Heart left ventricle (tissue), 13 donors: ENCODE data around the gene EIF5B.
"Not testable (repeated sequence)": the region's sequence is repeated elsewhere in the genome, so short reads cannot be mapped to it uniquely, and the experiment has no call there.

Experiments used
- CTCF ChIP-seq, 12 donors: fragments of 200-600 bp; sonication (generic) in 4 of 12; IDR thresholded peaks; one replicate each; pipeline versions ENCODE4 v1.5.0 to v1.8.0; 2018 to 2022; ENCODE audit warnings: antibody characterized with exemption in 12 of 12, mild to moderate bottlenecking in 5 of 12
- POLR2A ChIP-seq, 2 donors: fragments of 450-650 bp; IDR thresholded peaks; one replicate each; pipeline ENCODE4 v1.6.1; 2017; ENCODE audit warnings: antibody characterized with exemption in 2 of 2, mild to moderate bottlenecking in 2 of 2, moderate library complexity in 2 of 2
- donor health status: ischemic (EF 13 %, LVEDD 7.1; RV severe dilation, severe dysfunction).
- donor health status: DM: no; HTN: yes; CAD: no.
- donor health status: DM: no; HTN: no; CAD: no.
- donor health status: ischemic (EF 25% LVEDD 6.9; RV normal size, moderate dysfunction).
- donor health status: ischemic (EF 25% LVEDD 5.7; RV mildly dilated, moderate dysfunction).
- donor health status: ischemic (EF 35%, LVEDD 5.7; RV mildly dilated, moderate dysfunction).
- donor health status: nonischemic (EF 11% LVEDD 7.7; RV severe dilation, severe dysfunction).
- donor health status: DM: yes; HTN: yes; CAD: no.
- donor health status: PGD.
- donor health status: ischemic (EF 29% LVEDD 5.4; RV normal size, mild dysfunction).
- donor health status: nonischemic (EF 23%, LVEDD 6.1; RV moderate dilation, normal function).

- TF ChIP-seq POLR2A, CTCF (IDR thresholded peaks at IDR 0.05): not testable (repeated sequence)
Observed at GRCh38 chr2:99368854-99369253, 31.7 kb downstream of the EIF5B start.
